ENCODE results near the gene PTPRN2.
"Not testable (repeated sequence)": the region's sequence is repeated elsewhere in the genome, so short reads cannot be mapped to it uniquely, and the experiment has no call there.

PTPRN2 gene

GRCh38 chr7:157739031-157739430 is 848.6 kb downstream of the PTPRN2 start:
- no peaks in the 10 kb centered on the region for H3K9me3 ChIP-seq (ENCODE audit: control insufficient read depth, insufficient read depth, low read length)
- no peaks in the 10 kb centered on the region for H3K36me3 ChIP-seq (ENCODE audit: insufficient read depth, low read length)
- 0 out of 2 replicates have a peak, but pooled peaks cover 8% of the 10 kb centered on the region for H3K4me1 ChIP-seq (ENCODE audit: insufficient read depth, low read length)
- H3K9ac ChIP-seq (ENCODE audit: low read depth, low read length), result no peak overlapping the region

GRCh38 chr7:157738066-157738460 is 849.6 kb downstream of the PTPRN2 start:
- H3K36me3 ChIP-seq (ENCODE audit: insufficient read depth, low read length), result no peaks in the 10 kb centered on the region

GRCh38 chr7:157737151-157738065 is 850.2 kb downstream of the PTPRN2 start:
- Histone ChIP-seq H3K9ac (ENCODE audit: low read depth, low read length) (no peak overlapping the region), H3K36me3 (ENCODE audit: insufficient read depth, low read length) (no peaks in the 10 kb centered on the region), H3K9me3 (ENCODE audit: control insufficient read depth, insufficient read depth, low read length) (no peaks in the 10 kb centered on the region)

More at GRCh38 chr7:157738066-157738460, 849.6 kb downstream of the PTPRN2 start:
- Histone ChIP-seq H3K4me1 (ENCODE audit: insufficient read depth, low read length) (0 out of 2 replicates have a peak, but pooled peaks cover 8% of the 10 kb centered on the region), H3K9ac (ENCODE audit: low read depth, low read length) (no peak overlapping the region), H3K9me3 (ENCODE audit: control insufficient read depth, insufficient read depth, low read length) (no peaks in the 10 kb centered on the region)

GRCh38 chr7:157736341-157736740 is 851.3 kb downstream of the PTPRN2 start:
- no peaks in the 10 kb centered on the region for H3K36me3 ChIP-seq (ENCODE audit: insufficient read depth, low read length)
- H3K4me1 ChIP-seq (ENCODE audit: insufficient read depth, low read length), result 0 out of 2 replicates have a peak, but pooled peaks cover 8% of the 10 kb centered on the region
- H3K9me3 ChIP-seq (ENCODE audit: control insufficient read depth, insufficient read depth, low read length), result no peaks in the 10 kb centered on the region
- H3K9ac ChIP-seq (ENCODE audit: low read depth, low read length), result no peak overlapping the region

More at GRCh38 chr7:157737151-157738065, 850.2 kb downstream of the PTPRN2 start:
- H3K4me1 ChIP-seq (ENCODE audit: insufficient read depth, low read length), result 0 out of 2 replicates have a peak, but pooled peaks cover 8% of the 10 kb centered on the region

GRCh38 chr7:157735826-157736225 is 851.8 kb downstream of the PTPRN2 start:
- 0 out of 2 replicates have a peak, but pooled peaks cover 8% of the 10 kb centered on the region for H3K4me1 ChIP-seq (ENCODE audit: insufficient read depth, low read length)
- H3K9ac ChIP-seq (ENCODE audit: low read depth, low read length), result no peak overlapping the region
- H3K36me3 ChIP-seq (ENCODE audit: insufficient read depth, low read length), result no peaks in the 10 kb centered on the region
- H3K9me3 ChIP-seq (ENCODE audit: control insufficient read depth, insufficient read depth, low read length), result no peaks in the 10 kb centered on the region

- Histone ChIP-seq H3K9ac (ENCODE audit: low read depth, low read length) (no peak overlapping the region), H3K9me3 (ENCODE audit: control insufficient read depth, insufficient read depth, low read length) (no peaks in the 10 kb centered on the region), H3K4me1 (ENCODE audit: insufficient read depth, low read length) (0 out of 2 replicates have a peak, but pooled peaks cover 8% of the 10 kb centered on the region), H3K36me3 (ENCODE audit: insufficient read depth, low read length) (no peaks in the 10 kb centered on the region)
Observed at GRCh38 chr7:157734676-157735640, 852.7 kb downstream of the PTPRN2 start.

- H3K36me3 ChIP-seq (ENCODE audit: insufficient read depth, low read length); H3K4me1 ChIP-seq (ENCODE audit: insufficient read depth, low read length); H3K9me3 ChIP-seq (ENCODE audit: control insufficient read depth, insufficient read depth, low read length); H3K9ac ChIP-seq (ENCODE audit: low read depth, low read length): not testable (repeated sequence)
Observed at GRCh38 chr7:157733760-157734395, 853.7 kb downstream of the PTPRN2 start.

GRCh38 chr7:157731126-157731525 is 856.5 kb downstream of the PTPRN2 start:
- H3K4me1 ChIP-seq (ENCODE audit: insufficient read depth, low read length), result no peaks in the 10 kb centered on the region
- no peaks in the 10 kb centered on the region for H3K9me3 ChIP-seq (ENCODE audit: control insufficient read depth, insufficient read depth, low read length)
- no peaks in the 10 kb centered on the region for H3K36me3 ChIP-seq (ENCODE audit: insufficient read depth, low read length)
- H3K9ac ChIP-seq (ENCODE audit: low read depth, low read length), result no peak overlapping the region

- H3K9ac ChIP-seq (ENCODE audit: low read depth, low read length), result no peak overlapping the region
- no peaks in the 10 kb centered on the region for H3K9me3 ChIP-seq (ENCODE audit: control insufficient read depth, insufficient read depth, low read length)
- no peaks in the 10 kb centered on the region for H3K36me3 ChIP-seq (ENCODE audit: insufficient read depth, low read length)
- H3K4me1 ChIP-seq (ENCODE audit: insufficient read depth, low read length), result no peaks in the 10 kb centered on the region
Observed at GRCh38 chr7:157730614-157731013, 857.0 kb downstream of the PTPRN2 start.

- no peak overlapping the region for H3K9ac ChIP-seq (ENCODE audit: low read depth, low read length)
- H3K9me3 ChIP-seq (ENCODE audit: control insufficient read depth, insufficient read depth, low read length), result no peaks in the 10 kb centered on the region
- no peaks in the 10 kb centered on the region for H3K4me1 ChIP-seq (ENCODE audit: insufficient read depth, low read length)
- no peaks in the 10 kb centered on the region for H3K36me3 ChIP-seq (ENCODE audit: insufficient read depth, low read length)
Observed at GRCh38 chr7:157729566-157729965, 858.1 kb downstream of the PTPRN2 start.

GRCh38 chr7:157727964-157728615 is 859.5 kb downstream of the PTPRN2 start:
- no peaks in the 10 kb centered on the region for H3K36me3 ChIP-seq (ENCODE audit: insufficient read depth, low read length)
- H3K9ac ChIP-seq (ENCODE audit: low read depth, low read length), result no peak overlapping the region
- H3K9me3 ChIP-seq (ENCODE audit: control insufficient read depth, insufficient read depth, low read length), result no peaks in the 10 kb centered on the region
- no peaks in the 10 kb centered on the region for H3K4me1 ChIP-seq (ENCODE audit: insufficient read depth, low read length)

GRCh38 chr7:157726764-157727163 is 860.9 kb downstream of the PTPRN2 start:
- no peaks in the 10 kb centered on the region for H3K36me3 ChIP-seq (ENCODE audit: insufficient read depth, low read length)
- H3K4me1 ChIP-seq (ENCODE audit: insufficient read depth, low read length), result no peaks in the 10 kb centered on the region
- no peak overlapping the region for H3K9ac ChIP-seq (ENCODE audit: low read depth, low read length)
- H3K9me3 ChIP-seq (ENCODE audit: control insufficient read depth, insufficient read depth, low read length), result no peaks in the 10 kb centered on the region

GRCh38 chr7:157725312-157725711 is 862.3 kb downstream of the PTPRN2 start:
- H3K9ac ChIP-seq (ENCODE audit: low read depth, low read length); H3K9me3 ChIP-seq (ENCODE audit: control insufficient read depth, insufficient read depth, low read length); H3K4me1 ChIP-seq (ENCODE audit: insufficient read depth, low read length); H3K36me3 ChIP-seq (ENCODE audit: insufficient read depth, low read length): not testable (repeated sequence)

Measured in ES-I3 (cell line).